ENCODE results near the gene CUX1.

- TF ChIP-seq CTCF (IDR thresholded peaks at IDR 0.05) (no peak), POLR2A (IDR thresholded peaks at IDR 0.05) (no peak)
These were observed 192.2 kb downstream of the CUX1 start for GRCh38 chr7:102009628-102010027.

All from uterus (tissue), 2 donors.